ENCODE results near the gene RCCD1. TPM values are rescaled to one million over a fixed set of nuclear protein-coding genes. Genes with fewer than 3 reads are reported as not detected.

The RCCD1 gene
- total RNA-seq, 1 donor from 2014 or later: 14.3 TPM

GRCh38 chr15:90915808-90916440 lies 38.8 kb upstream of the RCCD1 start:
- Mint-ChIP-seq H3K27me3 (ENCODE audit: low read depth) (no peaks in the 10 kb centered on the region), H3K4me3 (ENCODE audit: unreplicated experiment) (no peak overlapping the region), H3K36me3 (ENCODE audit: low read depth) (peaks cover 42% of the 10 kb centered on the region), H3K4me1 (ENCODE audit: low read depth) (peaks cover 10% of the 10 kb centered on the region), H3K9me3 (ENCODE audit: low read depth) (no peaks in the 10 kb centered on the region), H3K27ac (ENCODE audit: unreplicated experiment) (peak overlapping the region; percentile 90)
- TF ChIP-seq, protein P1, sequence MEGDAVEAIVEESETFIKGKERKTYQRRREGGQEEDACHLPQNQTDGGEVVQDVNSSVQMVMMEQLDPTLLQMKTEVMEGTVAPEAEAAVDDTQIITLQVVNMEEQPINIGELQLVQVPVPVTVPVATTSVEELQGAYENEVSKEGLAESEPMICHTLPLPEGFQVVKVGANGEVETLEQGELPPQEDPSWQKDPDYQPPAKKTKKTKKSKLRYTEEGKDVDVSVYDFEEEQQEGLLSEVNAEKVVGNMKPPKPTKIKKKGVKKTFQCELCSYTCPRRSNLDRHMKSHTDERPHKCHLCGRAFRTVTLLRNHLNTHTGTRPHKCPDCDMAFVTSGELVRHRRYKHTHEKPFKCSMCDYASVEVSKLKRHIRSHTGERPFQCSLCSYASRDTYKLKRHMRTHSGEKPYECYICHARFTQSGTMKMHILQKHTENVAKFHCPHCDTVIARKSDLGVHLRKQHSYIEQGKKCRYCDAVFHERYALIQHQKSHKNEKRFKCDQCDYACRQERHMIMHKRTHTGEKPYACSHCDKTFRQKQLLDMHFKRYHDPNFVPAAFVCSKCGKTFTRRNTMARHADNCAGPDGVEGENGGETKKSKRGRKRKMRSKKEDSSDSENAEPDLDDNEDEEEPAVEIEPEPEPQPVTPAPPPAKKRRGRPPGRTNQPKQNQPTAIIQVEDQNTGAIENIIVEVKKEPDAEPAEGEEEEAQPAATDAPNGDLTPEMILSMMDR (IDR thresholded peaks at IDR 0.05): no peak
- no peak for DNase-seq (ENCODE audit: low spot score)

DNA sequence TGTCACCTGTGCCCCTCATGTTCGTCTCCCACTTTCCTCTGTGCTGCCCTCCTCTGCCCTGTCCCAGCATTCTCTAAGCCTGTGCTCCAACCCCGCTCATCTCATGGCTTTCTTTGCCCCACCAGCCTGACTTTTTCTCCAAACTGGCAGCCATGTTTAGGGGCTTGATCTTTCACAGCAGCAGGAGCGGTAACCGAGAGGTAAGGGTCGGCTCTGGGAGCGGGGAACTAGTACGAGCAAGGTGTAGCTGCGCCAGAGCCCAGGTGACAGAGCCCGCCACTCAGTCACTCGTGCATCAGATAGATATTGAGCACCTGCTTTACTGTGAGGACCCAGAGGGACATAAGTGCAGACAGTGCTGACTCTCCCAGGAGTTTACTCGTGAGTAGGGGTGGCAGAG lies 38.2 kb upstream of the RCCD1 start:
- no peak overlapping the region for H3K27ac Mint-ChIP-seq (ENCODE audit: unreplicated experiment)
- DNase-seq (ENCODE audit: low spot score): no peak
- TF ChIP-seq, protein P1 (IDR thresholded peaks at IDR 0.05): no peak
- H3K4me3 Mint-ChIP-seq (ENCODE audit: unreplicated experiment): no peak overlapping the region
- peaks cover 43% of the 10 kb centered on the region for H3K36me3 Mint-ChIP-seq (ENCODE audit: low read depth)
- no peaks in the 10 kb centered on the region for H3K9me3 Mint-ChIP-seq (ENCODE audit: low read depth)
- peaks cover 10% of the 10 kb centered on the region for H3K4me1 Mint-ChIP-seq (ENCODE audit: low read depth)
- H3K27me3 Mint-ChIP-seq (ENCODE audit: low read depth): no peaks in the 10 kb centered on the region

DNA sequence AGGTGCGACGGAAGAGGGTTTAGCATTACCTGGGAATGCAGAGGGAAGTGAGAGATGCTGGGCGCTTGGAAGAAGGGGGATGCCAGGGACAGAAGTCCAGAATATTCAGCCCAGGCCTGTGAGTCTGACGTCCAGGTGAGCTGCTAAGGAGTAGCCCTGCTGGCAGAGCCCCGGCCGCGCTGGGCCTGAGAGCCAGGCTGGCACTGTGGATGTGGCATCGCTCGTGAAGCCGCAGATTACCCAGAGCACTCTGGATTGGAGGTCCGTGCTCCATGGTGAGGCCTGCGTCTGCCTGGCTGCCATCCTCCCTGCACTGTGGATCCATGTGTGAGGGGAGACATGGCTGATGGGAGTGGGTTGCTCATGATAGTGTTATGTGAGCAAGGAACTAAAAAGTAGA lies 37.1 kb upstream of the RCCD1 start:
- no peaks in the 10 kb centered on the region for H3K9me3 Mint-ChIP-seq (ENCODE audit: low read depth)
- H3K36me3 Mint-ChIP-seq (ENCODE audit: low read depth): peaks cover 42% of the 10 kb centered on the region
- TF ChIP-seq, protein P1 (IDR thresholded peaks at IDR 0.05): no peak
- no peak overlapping the region for H3K27ac Mint-ChIP-seq (ENCODE audit: unreplicated experiment)
- DNase-seq (ENCODE audit: low spot score): no peak
- H3K27me3 Mint-ChIP-seq (ENCODE audit: low read depth): no peaks in the 10 kb centered on the region
- no peak overlapping the region for H3K4me3 Mint-ChIP-seq (ENCODE audit: unreplicated experiment)
- H3K4me1 Mint-ChIP-seq (ENCODE audit: low read depth): peaks cover 10% of the 10 kb centered on the region

- Mint-ChIP-seq H3K36me3 (ENCODE audit: low read depth) (peaks cover 36% of the 10 kb centered on the region), H3K4me1 (ENCODE audit: low read depth) (peaks cover 10% of the 10 kb centered on the region), H3K27ac (ENCODE audit: unreplicated experiment) (no peak overlapping the region), H3K4me3 (ENCODE audit: unreplicated experiment) (no peak overlapping the region), H3K27me3 (ENCODE audit: low read depth) (no peaks in the 10 kb centered on the region), H3K9me3 (ENCODE audit: low read depth) (no peaks in the 10 kb centered on the region)
- no peak for DNase-seq (ENCODE audit: low spot score)
- TF ChIP-seq, protein P1 (IDR thresholded peaks at IDR 0.05): no peak
Observed at GRCh38 chr15:90918034-90918788, 36.5 kb upstream of the RCCD1 start.

DNA sequence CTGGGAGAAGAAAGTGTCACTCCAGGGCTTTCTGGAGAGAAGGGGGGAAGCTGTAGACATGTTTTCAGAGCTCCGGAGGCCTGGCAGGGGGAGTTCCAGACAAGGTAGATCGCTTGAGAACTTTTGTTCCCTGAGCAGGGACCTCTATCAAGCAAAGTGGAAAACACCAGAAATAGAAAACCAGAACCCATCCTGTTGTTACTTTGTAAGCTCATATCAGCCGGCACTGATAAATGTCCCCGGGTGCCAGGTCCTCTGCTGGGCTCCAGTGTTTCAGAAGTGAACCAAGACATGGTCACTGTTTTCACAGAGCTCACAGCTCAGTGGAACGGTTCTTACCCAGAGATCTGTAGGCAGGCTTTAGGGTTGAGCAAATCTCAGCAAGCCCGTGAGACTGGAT lies 35.8 kb upstream of the RCCD1 start:
- peaks cover 10% of the 10 kb centered on the region for H3K4me1 Mint-ChIP-seq (ENCODE audit: low read depth)
- no peaks in the 10 kb centered on the region for H3K9me3 Mint-ChIP-seq (ENCODE audit: low read depth)
- H3K4me3 Mint-ChIP-seq (ENCODE audit: unreplicated experiment): no peak overlapping the region
- TF ChIP-seq, protein P1 (IDR thresholded peaks at IDR 0.05): no peak
- H3K27me3 Mint-ChIP-seq (ENCODE audit: low read depth): no peaks in the 10 kb centered on the region
- H3K27ac Mint-ChIP-seq (ENCODE audit: unreplicated experiment): no peak overlapping the region
- DNase-seq (ENCODE audit: low spot score): no peak
- H3K36me3 Mint-ChIP-seq (ENCODE audit: low read depth): peaks cover 32% of the 10 kb centered on the region
